K562 (cell line): ENCODE measurements around the gene DTX1. TPM values are rescaled to one million over a fixed set of nuclear protein-coding genes. Genes with fewer than 3 reads are reported as not detected.
A peak's percentile ranks its signal among the peaks of the same experiment; 100 is the strongest.

ENCODE experiments used
- CBX3 ChIP-seq, 2 experiments: IDR thresholded peaks; 1 replicate in 1 of 2; 2 replicates in 1 of 2; pipeline ENCODE4 v1.6.1; 2012; ENCODE audit warnings: inconsistent platforms in 2 of 2, low read length in 2 of 2, borderline replicate concordance in 1 of 2, control low read depth in 1 of 2
- CCAR2 ChIP-seq: fragments of 200-400 bp; formaldehyde crosslinking; IDR thresholded peaks from 2 replicates; pipeline ENCODE4 v1.6.1; 2017; ENCODE audit warnings: mild to moderate bottlenecking, low read depth, low read length
- CHD4 ChIP-seq: fragments of 200-600 bp; sonication (generic); IDR thresholded peaks from 3 replicates; pipeline ENCODE4 v1.6.1; 2012; ENCODE audit warnings: low read depth, mild to moderate bottlenecking, mixed read lengths, low read length, inconsistent platforms; ENCODE audit not compliant: insufficient read depth, insufficient replicate concordance, poor library complexity, severe bottlenecking
- CTCF ChIP-seq, 3 experiments: IDR thresholded peaks in 2 of 3; conservative IDR thresholded peaks in 1 of 3; 2 replicates each; pipeline ENCODE4 v1.5.1; 2011 to 2012; ENCODE audit warnings: low read length in 3 of 3, mild to moderate bottlenecking in 3 of 3, control low read depth in 2 of 3, improper control_type of control experiment in 1 of 3, inconsistent platforms in 1 of 3, low read depth in 1 of 3, mixed read lengths in 1 of 3, moderate library complexity in 1 of 3; ENCODE audit not compliant: insufficient read depth in 2 of 3
- E2F6 ChIP-seq, 2 experiments: IDR thresholded peaks; 2 replicates each; pipeline ENCODE4 v1.6.1; 2011; ENCODE audit warnings: borderline replicate concordance in 1 of 2, control low read depth in 1 of 2, low read depth in 1 of 2, low read length in 1 of 2, mild to moderate bottlenecking in 1 of 2, mixed read lengths in 1 of 2, moderate library complexity in 1 of 2; ENCODE audit not compliant: insufficient read depth in 1 of 2, insufficient read length in 1 of 2, poor library complexity in 1 of 2, severe bottlenecking in 1 of 2; ENCODE audit errors: extremely low read depth in 1 of 2
- FOXK1 ChIP-seq: sonication (generic); formaldehyde crosslinking; IDR thresholded peaks from 2 replicates; pipeline ENCODE4 v1.8.0; 2022; ENCODE audit warnings: missing genetic modification reagents, mild to moderate bottlenecking, borderline replicate concordance
- IRF1 ChIP-seq: sonication (generic); formaldehyde crosslinking; IDR thresholded peaks from 2 replicates; pipeline ENCODE4 v1.8.0; 2022; ENCODE audit warnings: missing genetic modification reagents, mild to moderate bottlenecking, borderline replicate concordance
- PURB ChIP-seq: sonication (generic); formaldehyde crosslinking; IDR thresholded peaks from 2 replicates; pipeline ENCODE4 v1.9.0; 2021; ENCODE audit warnings: low read depth, mild to moderate bottlenecking, missing genetic modification reagents
- RB1 ChIP-seq: fragments of 450-650 bp; IDR thresholded peaks from 2 replicates; pipeline ENCODE4 v1.6.1; 2017; ENCODE audit warnings: low read depth, mild to moderate bottlenecking
- RBM25 ChIP-seq: fragments of 200-400 bp; formaldehyde crosslinking; IDR thresholded peaks from 2 replicates; pipeline ENCODE4 v1.6.1; 2018; ENCODE audit warnings: low read length, low read depth, moderate library complexity; ENCODE audit not compliant: severe bottlenecking
- SIX5 ChIP-seq, 2 experiments: IDR thresholded peaks; 2 replicates each; pipeline ENCODE4 v1.6.1; 2011; ENCODE audit warnings: low read length in 2 of 2, borderline replicate concordance in 1 of 2, low read depth in 1 of 2, mild to moderate bottlenecking in 1 of 2, moderate library complexity in 1 of 2; ENCODE audit not compliant: insufficient read depth in 1 of 2
- STAG1 ChIP-seq: sonication (generic); formaldehyde crosslinking; IDR thresholded peaks from 2 replicates; pipeline ENCODE4 v1.5.0; 2020; ENCODE audit warnings: missing genetic modification reagents, borderline replicate concordance
- SUPT5H ChIP-seq: fragments of 450-650 bp; IDR thresholded peaks from 2 replicates; pipeline ENCODE4 v1.6.1; 2016
- ZBTB7A ChIP-seq: IDR thresholded peaks from 2 replicates; pipeline ENCODE4 v1.6.1; 2011; ENCODE audit warnings: low read depth, mild to moderate bottlenecking, low read length, moderate library complexity, borderline replicate concordance; ENCODE audit not compliant: control insufficient read depth
- ZNF165 ChIP-seq: fragments of 250-450 bp; sonication (Bioruptor Pico); IDR thresholded peaks from 2 replicates; pipeline ENCODE4 v1.4.0; 2020; ENCODE audit warnings: borderline replicate concordance
- ZNF561 ChIP-seq: fragments of 450-650 bp; formaldehyde crosslinking; conservative IDR thresholded peaks from 2 replicates; pipeline ENCODE4 v1.4.0; 2020; ENCODE audit warnings: mild to moderate bottlenecking, moderate library complexity
- polyA plus RNA-seq, 8 experiments: library from polyadenylated mRNA; depleted of rRNA in 4 of 8; stranded (reverse) in 5 of 8; unstranded in 3 of 8; fragments of >200 nt; fragmentation: Nextera tagmentation in 2 of 8; fragmentation: Illumina TruSeq in 1 of 8; extraction: Ambion mirVana in 2 of 8; extraction: Trizol in 1 of 8; gene quantifications; 2 replicates each; pipeline versions ENCODE4 v1.2.1 to v1.2.3, GENCODE V29; 2011 to 2014; ENCODE audit warnings: inconsistent platforms in 1 of 8, missing spikeins in 1 of 8
- total RNA-seq, 7 experiments: library from RNA; depleted of rRNA in 6 of 7; stranded (reverse); fragments of >200 nt in 6 of 7; fragmentation: Illumina TruSeq in 2 of 7; extraction: Trizol in 2 of 7; gene quantifications; 2 replicates each; pipeline versions ENCODE4 v1.2.1 to v1.2.3, GENCODE V29; 2011 to 2021; ENCODE audit warnings: low replicate concordance in 1 of 7
- TF ChIP-seq, protein P1 (sequence below): fragments of 450-650 bp; IDR thresholded peaks from 2 replicates; pipeline ENCODE4 v1.6.1; 2016
- TF ChIP-seq, protein P2 (sequence below): fragments of 250-450 bp; sonication (Bioruptor Pico); IDR thresholded peaks from 2 replicates; pipeline ENCODE4 v1.5.0; 2021

DTX1 gene
- total and polyA plus RNA-seq, 9 of the 15 experiments (the other 6 are each of a cell fraction or from before 2014, with no cell fraction given), result not detected

GRCh38 chr12:113092607-113093408 is 36.3 kb downstream of the DTX1 start (continued):
- TF ChIP-seq FOXK1 (CRISPR knock-in tag), result no peak
- TF ChIP-seq ZBTB7A, result peak; percentile 48; the same call in 1 of the 2 replicates
- no peak for TF ChIP-seq STAG1 (CRISPR knock-in tag)
- TF ChIP-seq, protein P1, sequence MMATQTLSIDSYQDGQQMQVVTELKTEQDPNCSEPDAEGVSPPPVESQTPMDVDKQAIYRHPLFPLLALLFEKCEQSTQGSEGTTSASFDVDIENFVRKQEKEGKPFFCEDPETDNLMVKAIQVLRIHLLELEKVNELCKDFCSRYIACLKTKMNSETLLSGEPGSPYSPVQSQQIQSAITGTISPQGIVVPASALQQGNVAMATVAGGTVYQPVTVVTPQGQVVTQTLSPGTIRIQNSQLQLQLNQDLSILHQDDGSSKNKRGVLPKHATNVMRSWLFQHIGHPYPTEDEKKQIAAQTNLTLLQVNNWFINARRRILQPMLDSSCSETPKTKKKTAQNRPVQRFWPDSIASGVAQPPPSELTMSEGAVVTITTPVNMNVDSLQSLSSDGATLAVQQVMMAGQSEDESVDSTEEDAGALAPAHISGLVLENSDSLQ, result peak; percentile 67
- no peak for TF ChIP-seq PURB
- TF ChIP-seq CCAR2, result no peak
- peak; percentile 57 for TF ChIP-seq RB1
- no peak for TF ChIP-seq IRF1 (CRISPR knock-in tag)
- no peak for TF ChIP-seq ZNF561 (CRISPR knock-in tag)
- TF ChIP-seq, protein P2, sequence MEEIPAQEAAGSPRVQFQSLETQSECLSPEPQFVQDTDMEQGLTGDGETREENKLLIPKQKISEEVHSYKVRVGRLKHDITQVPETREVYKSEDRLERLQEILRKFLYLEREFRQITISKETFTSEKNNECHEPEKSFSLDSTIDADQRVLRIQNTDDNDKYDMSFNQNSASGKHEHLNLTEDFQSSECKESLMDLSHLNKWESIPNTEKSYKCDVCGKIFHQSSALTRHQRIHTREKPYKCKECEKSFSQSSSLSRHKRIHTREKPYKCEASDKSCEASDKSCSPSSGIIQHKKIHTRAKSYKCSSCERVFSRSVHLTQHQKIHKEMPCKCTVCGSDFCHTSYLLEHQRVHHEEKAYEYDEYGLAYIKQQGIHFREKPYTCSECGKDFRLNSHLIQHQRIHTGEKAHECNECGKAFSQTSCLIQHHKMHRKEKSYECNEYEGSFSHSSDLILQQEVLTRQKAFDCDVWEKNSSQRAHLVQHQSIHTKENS (CRISPR knock-in tag), result no peak
- no peak for TF ChIP-seq CBX3 (IDR thresholded peaks at IDR 0.05; ENCODE audit: borderline replicate concordance in 1 of 2, low read length in 2 of 2)
- TF ChIP-seq CHD4, result no peak
- TF ChIP-seq CTCF (IDR thresholded peaks at IDR 0.05 in 2 of 3, conservative IDR thresholded peaks at IDR 0.05 in 1 of 3; ENCODE audit: insufficient read depth in 2 of 3, low read depth in 1 of 3, low read length in 3 of 3), result peak; percentile 38 to 55 (median 49); a peak in 5 of 6 replicates
- TF ChIP-seq RBM25, result peak; percentile 50
- TF ChIP-seq ZNF165 (CRISPR knock-in tag), result no peak
- TF ChIP-seq E2F6 (IDR thresholded peaks at IDR 0.05; ENCODE audit: borderline replicate concordance in 1 of 2, extremely low read depth in 1 of 2, insufficient read depth in 1 of 2, insufficient read length in 1 of 2, low read depth in 1 of 2, low read length in 1 of 2, poor library complexity in 1 of 2, severe bottlenecking in 1 of 2), result peak in 1 of 2 experiments; percentile 23
- no peak for TF ChIP-seq SIX5 (IDR thresholded peaks at IDR 0.05; ENCODE audit: borderline replicate concordance in 1 of 2, insufficient read depth in 1 of 2, low read depth in 1 of 2, low read length in 2 of 2)
- TF ChIP-seq SUPT5H, result no peak
